Psoas muscle (tissue), 8 donors: ENCODE results near the gene TAP1. TPM values are rescaled to one million over a fixed set of nuclear protein-coding genes. Genes with fewer than 3 reads are reported as not detected.

Experiments
- ATAC-seq, 4 donors: fragments of 200-7000 bp; cut with Tn5 transposase; one replicate each; pipeline ENCODE4 v1.9.1; 2020; ENCODE audit warnings: moderate library complexity in 3 of 4, mild to moderate bottlenecking in 2 of 4
- DNase-seq, 2 donors: peaks; one replicate each; pipeline ENCODE4 v3.0.0-alpha.2; 2020
- H3K27ac ChIP-seq: fragments of 200-600 bp; one replicate; pipeline ENCODE4 v1.8.0; 2022
- H3K27me3 ChIP-seq, 3 donors: fragments of 200-600 bp in 1 of 3; one replicate each; pipeline versions ENCODE4 v1.6.1 to v1.8.0; 2013 to 2022; ENCODE audit warnings: low read length in 2 of 3, mild to moderate bottlenecking in 2 of 3, moderate library complexity in 1 of 3; ENCODE audit not compliant: insufficient read depth in 3 of 3
- H3K36me3 ChIP-seq, 2 donors: fragments of 200-600 bp in 1 of 2; one replicate each; pipeline versions ENCODE4 v1.6.1 to v1.8.0; 2013 to 2022; ENCODE audit warnings: low read depth in 1 of 2, mild to moderate bottlenecking in 1 of 2, moderate library complexity in 1 of 2; ENCODE audit not compliant: insufficient read depth in 1 of 2
- H3K4me1 ChIP-seq: fragments of 200-600 bp; one replicate; pipeline ENCODE4 v1.8.0; 2022
- H3K4me3 ChIP-seq: fragments of 200-600 bp; one replicate; pipeline ENCODE4 v1.8.0; 2022; ENCODE audit warnings: mild to moderate bottlenecking
- H3K9me3 ChIP-seq: fragments of 200-600 bp; one replicate; pipeline ENCODE4 v1.8.0; 2022
- WGBS, 3 donors: extraction: QIAGEN DNeasy Blood & Tissue Kit; methylation state at CpG; one replicate each; pipeline versions ENCODE4 v1.1.6 to v1.1.7; 2013; 5-methylcytosine and 5-hydroxymethylcytosine counted together
- intact Hi-C, 2 donors: fragments of 100-400 bp; cut with DNase I; formaldehyde crosslinking; loops; one replicate each; pipeline versions ENCODE4 v1.11.0 to v1.14.2; 2022
- polyA plus RNA-seq, 3 donors: library from polyadenylated mRNA; stranded (reverse); fragments of 200-250 nt; gene quantifications; one replicate each; pipeline ENCODE4 v1.2.3, GENCODE V29; 2013
- total RNA-seq, 4 donors: library from RNA; stranded (reverse); fragmentation: NEBNext Ultra II Directional in 2 of 4; extraction: Animal tissue kit (Norgen Biotek cat#: 25700) in 2 of 4; gene quantifications; one replicate each; pipeline versions ENCODE4 v1.2.1 to v1.2.4, GENCODE V29; 2021 to 2023
- TF ChIP-seq, protein P1 (sequence below): fragments of 200-600 bp; IDR thresholded peaks from one replicate; pipeline ENCODE4 v1.8.0; 2022; ENCODE audit warnings: antibody characterized with exemption
- donor health status: healthy with polysubstance abuse.
- donor health status: DM: no; HTN: no; CAD: no; lungs with moderate emphysema.
- donor health status: Bipolar disorder and iron deficiency.
- donor health status: healthy.
- donor health status: DM: yes; HTN: yes; CAD: no.
- donor health status: DM: no; HTN: no; CAD: no.
- donor health status: DM: no; HTN: no; CAD: no.
- donor health status: DM: yes; HTN: yes; CAD: no.

The TAP1 gene
- total and polyA plus RNA-seq, 7 donors = 14.1 to 23.5 (median 17.7) TPM

DNA sequence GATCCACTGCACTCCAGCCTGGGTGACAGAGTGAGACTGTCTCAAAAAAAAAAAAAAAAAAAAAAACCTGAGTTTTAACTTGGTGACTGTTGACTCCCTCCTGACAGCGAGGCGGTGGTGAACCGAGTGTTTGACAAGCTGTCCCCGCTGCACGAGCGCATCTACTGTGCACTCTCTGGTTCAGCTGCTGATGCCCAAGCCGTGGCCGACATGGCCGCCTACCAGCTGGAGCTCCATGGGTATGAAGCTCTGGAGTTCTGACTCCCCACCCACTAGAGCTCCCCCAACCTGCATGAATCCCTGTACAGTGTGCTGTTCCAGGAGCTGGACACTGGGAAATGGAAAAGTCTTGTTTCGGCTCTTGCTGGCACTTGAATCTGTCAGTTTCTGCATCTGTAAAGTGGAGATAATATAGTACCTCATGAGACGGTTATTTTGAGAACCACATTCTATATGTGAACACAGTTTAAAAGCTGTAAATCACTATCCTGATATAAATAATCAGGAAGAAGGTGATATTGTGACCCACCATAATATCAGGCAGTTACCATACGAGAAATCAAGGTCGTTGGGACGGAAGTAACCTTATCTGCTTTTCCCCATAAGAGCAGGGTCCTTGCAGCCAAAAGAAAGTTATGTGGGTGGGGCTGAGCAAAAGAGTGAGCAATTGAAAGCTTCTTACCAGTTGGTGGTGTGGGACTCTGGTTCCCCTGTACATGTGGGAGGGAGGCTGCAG lies 3.8 kb upstream of the TAP1 start:
- Histone ChIP-seq H3K36me3 (peaks cover 0 to 15% of the 10 kb centered on the region in 2 donors), H3K4me1 (peaks cover 9% of the 10 kb centered on the region), H3K9me3 (no peaks in the 10 kb centered on the region), H3K27ac (no peak overlapping the region), H3K27me3 (no peaks in the 10 kb centered on the region), H3K4me3 (no peak overlapping the region)
- DNase-seq = no peak
- TF ChIP-seq, protein P1, sequence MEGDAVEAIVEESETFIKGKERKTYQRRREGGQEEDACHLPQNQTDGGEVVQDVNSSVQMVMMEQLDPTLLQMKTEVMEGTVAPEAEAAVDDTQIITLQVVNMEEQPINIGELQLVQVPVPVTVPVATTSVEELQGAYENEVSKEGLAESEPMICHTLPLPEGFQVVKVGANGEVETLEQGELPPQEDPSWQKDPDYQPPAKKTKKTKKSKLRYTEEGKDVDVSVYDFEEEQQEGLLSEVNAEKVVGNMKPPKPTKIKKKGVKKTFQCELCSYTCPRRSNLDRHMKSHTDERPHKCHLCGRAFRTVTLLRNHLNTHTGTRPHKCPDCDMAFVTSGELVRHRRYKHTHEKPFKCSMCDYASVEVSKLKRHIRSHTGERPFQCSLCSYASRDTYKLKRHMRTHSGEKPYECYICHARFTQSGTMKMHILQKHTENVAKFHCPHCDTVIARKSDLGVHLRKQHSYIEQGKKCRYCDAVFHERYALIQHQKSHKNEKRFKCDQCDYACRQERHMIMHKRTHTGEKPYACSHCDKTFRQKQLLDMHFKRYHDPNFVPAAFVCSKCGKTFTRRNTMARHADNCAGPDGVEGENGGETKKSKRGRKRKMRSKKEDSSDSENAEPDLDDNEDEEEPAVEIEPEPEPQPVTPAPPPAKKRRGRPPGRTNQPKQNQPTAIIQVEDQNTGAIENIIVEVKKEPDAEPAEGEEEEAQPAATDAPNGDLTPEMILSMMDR = no peak
- no peak for ATAC-seq
- intact Hi-C loops = no loop called here
- WGBS, 3 donors = 78 to 87% (median 82%) methylated on average over 14 of the region's 14 CpGs

DNA sequence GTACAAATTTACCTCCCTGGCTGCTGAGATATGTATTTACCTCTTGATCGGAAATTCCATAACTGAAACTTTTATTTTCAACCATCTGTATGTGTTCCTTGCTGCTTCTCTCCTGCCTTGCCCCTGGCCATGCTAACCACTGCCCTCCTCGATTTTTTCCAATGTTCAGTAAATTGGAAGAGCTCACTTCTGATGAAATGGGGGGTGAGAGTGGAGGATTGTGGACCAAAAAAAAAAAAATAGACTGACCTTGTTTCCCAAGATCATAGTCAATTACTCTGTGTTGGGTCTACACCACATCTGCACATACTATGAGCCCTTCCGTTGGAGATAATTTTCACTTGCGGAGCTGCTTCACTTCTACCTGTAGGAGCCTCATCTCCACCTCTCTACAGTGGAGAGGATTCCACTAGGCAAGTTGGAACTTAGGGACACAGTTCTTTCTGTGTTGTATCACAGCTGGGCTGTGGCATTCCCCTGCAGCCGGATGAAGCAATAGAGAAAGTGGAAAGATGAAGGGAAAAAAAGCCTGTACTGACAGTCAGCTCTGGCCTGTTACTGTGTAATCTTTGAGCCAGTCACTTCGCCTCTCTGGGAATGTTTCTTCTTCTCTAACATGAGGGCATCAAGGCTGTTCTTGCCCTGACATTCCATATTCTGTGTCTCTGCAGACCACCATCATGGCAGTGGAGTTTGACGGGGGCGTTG lies 2.1 kb upstream of the TAP1 start:
- peak overlapping the region; percentile 92 for H3K4me3 ChIP-seq
- no peaks in the 10 kb centered on the region for H3K9me3 ChIP-seq
- peaks cover 0 to 26% of the 10 kb centered on the region in 2 donors for H3K36me3 ChIP-seq
- DNase-seq (no peak), ATAC-seq (no peak)
- intact Hi-C loops = loop anchor here in 1 of 2 donors (2.0 kb wide), 1 partner anchor 17 kb away; the partner anchor contains the start of gene TAP2
- 86 to 87% (median 86%) methylated on average over 8 of the region's 8 CpGs for WGBS, 3 donors
- H3K4me1 ChIP-seq = peaks cover 13% of the 10 kb centered on the region
- H3K27me3 ChIP-seq = no peaks in the 10 kb centered on the region
- no peak overlapping the region for H3K27ac ChIP-seq
- TF ChIP-seq, protein P1 = no peak

DNA sequence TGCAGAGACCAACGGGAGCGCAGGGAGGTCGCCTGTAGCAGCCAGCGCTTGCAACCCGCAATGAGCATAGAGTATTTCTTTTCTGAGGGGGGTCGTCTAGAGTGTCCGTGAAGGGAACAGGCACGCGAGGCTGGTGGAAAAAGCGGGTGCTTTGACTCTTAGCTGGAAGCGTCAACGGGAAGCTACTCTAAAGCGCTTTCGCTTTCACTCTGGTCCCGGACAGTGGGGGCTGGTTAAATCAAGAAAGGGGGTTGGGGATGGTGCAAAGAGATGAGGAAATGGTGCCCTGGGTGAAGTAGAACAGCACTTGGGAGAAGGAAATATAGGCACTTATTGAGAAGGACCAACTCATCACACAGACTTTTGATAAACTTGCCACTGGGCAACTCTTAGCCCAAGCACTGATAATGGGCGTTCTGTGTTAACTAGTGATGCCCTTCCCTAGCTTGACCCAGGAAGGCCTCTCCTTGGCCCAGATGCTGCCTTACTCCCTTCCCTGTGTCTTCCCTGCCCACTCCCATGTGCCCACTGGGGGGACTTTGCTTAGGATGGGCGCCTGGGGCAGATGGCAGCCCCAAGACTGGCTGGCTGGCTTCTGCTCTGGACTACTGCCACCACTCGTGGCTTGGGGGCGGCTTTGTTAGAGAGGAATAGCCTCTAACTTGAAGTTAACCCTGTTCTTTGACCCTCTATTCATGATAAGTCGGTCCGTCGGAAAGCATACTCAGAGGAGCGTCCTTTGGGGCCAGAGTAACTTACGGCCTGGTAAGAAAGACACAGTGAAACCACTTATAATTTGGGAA lies 1.1 kb upstream of the TAP1 start:
- WGBS, 3 donors = 8 to 14% (median 8%) methylated on average over 23 to 24 of the region's 24 CpGs
- Histone ChIP-seq H3K36me3 (peaks cover 0 to 37% of the 10 kb centered on the region in 2 donors), H3K27me3 (no peaks in the 10 kb centered on the region), H3K27ac (peak overlapping the region; percentile 93), H3K4me3 (peak overlapping the region; percentile 92), H3K9me3 (no peaks in the 10 kb centered on the region), H3K4me1 (peaks cover 13% of the 10 kb centered on the region)
- no peak for ATAC-seq
- TF ChIP-seq, protein P1 = no peak
- no peak for DNase-seq
- intact Hi-C loops = loop anchor here in 1 of 2 donors (2.0 kb wide), 1 partner anchor 16 kb away; the partner anchor contains the start of gene TAP2

DNA sequence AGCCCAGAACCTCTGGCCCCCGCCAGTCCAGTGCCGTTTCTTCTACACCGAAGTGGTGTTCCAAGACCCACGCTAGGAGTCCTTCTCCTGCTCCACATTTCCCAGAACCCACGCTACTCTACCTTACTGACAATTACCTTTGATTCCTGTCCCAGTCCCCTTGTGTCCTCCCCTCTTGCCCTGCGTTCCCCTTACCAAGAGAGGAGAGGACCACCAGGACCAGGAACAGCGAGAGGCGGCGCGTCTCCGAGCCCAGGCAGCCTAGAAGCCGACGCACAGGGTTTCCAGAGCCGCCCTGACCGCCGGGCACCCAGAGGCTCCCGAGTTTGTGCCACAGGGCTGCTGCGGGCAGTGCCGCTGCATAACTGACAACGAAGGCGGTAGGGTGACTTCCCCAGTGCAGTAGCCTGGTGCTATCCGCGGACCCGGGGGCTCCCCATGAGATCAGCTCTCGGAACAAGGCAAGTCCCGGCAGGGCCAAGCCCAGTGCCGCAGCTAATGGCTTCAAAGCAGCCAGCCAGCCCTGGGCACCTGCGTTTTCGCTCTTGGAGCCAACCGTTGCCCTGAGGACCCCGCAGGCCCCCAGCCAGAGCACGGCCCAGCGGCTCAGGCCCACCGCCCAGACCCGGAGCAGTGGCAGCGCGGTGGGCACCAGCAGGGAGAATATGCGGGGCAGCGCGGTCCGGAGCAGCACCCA lies 512 bp downstream of the TAP1 start:
- Histone ChIP-seq H3K27me3 (no peaks in the 10 kb centered on the region), H3K9me3 (no peaks in the 10 kb centered on the region), H3K4me1 (peaks cover 13% of the 10 kb centered on the region), H3K4me3 (peak overlapping the region; percentile 92), H3K36me3 (peaks cover 2 to 42% of the 10 kb centered on the region in 2 donors), H3K27ac (peak overlapping the region; percentile 93)
- 0 to 1% (median 0%) methylated on average over 34 to 41 of the region's 41 CpGs for WGBS, 3 donors
- peak; percentile 32 to 55 (median 42) for ATAC-seq
- DNase-seq = peak; percentile 34 to 68
- TF ChIP-seq, protein P1 = no peak
- intact Hi-C loops = loop anchor here in 1 of 2 donors (2.0 kb wide), 1 partner anchor 14 kb away; the partner anchor contains the start of gene TAP2
